GM18909 (cell line): ENCODE results near the gene CD7.

Experiments
- ATAC-seq: cut with Tn5 transposase; IDR thresholded peaks from one replicate; pipeline ENCODE4 v1.9.1; 2021; ENCODE audit warnings: mild to moderate bottlenecking; ENCODE audit not compliant: unreplicated experiment, poor library complexity

Gene CD7

DNA sequence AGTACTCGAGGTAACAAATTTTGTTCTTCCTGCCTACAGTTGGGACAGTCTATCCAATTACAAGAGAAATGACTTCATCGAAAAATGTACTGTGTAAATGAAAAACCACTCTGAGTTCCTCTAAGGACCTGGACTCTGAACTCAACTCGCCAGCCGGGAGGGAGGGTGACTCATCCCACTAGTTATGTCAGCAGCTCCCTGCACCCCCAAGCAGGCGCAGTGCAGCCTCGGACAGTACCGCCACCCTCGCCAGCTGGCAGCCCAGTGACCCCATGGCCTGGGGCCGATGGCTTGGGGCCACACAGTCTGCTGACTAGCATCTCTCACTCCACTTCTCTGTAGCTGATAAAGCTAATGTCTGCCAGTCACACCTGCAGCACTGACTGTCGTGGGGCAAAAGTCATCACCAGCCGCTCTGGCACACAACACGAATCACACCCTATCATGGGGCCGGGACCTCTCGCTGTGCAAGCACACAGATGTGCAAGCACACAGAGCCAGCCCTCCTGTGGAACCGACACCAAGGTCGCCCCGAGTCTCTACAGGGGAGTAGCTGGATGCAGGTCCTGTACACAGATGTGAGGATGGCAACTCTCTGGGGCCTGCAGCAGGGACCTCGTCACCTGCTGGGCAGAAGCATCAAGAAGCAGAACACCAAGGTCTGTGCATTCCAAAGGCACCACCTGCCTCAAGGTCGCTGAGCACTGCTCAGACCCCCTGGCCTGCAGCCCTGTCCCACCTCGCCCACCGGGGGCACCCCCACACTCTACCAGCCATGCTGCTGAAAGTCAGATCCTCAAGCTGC lies 49.6 kb downstream of the CD7 start:
- no peak for ATAC-seq

DNA sequence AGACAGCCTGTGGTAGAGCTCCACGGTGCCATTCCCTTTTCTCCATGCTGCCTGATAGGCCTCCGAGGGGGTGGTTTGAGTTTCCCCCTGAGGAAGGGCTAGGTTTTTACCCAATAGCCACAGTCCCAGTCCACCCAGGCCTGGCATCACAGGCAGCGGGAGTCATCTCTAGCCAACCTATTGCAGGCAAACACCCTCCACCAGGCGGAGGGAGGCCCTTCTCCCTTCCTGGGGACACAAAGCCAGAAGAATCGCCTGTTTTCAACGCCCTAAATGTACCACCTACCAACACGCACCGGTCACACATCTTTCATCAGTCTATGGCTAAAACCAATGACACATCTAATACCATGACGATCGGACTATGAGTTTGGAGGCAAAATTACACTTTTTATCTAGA lies 51.3 kb downstream of the CD7 start:
- no peak for ATAC-seq
